A673 (cell line): ENCODE results near the gene MYLK3. TPM values are rescaled to one million over a fixed set of nuclear protein-coding genes. Genes with fewer than 3 reads are reported as not detected.

Experiments used
- BruUV-seq: library from RNA; stranded (reverse); fragments of 400-500 nt; replicated peaks from 2 replicates; lab custom pipeline; 2021; lab: Mats Ljungman, UMichigan
- CTCF ChIA-PET: fragments of 300-600 bp; sonication (Branson Sonifier 250); formaldehyde crosslinking; loops from one replicate; lab custom pipeline; 2022; ENCODE audit warnings: antibody characterized with exemption; lab: Charles Lee
- POLR2A ChIA-PET: fragments of 300-600 bp; sonication (Branson Sonifier 250); formaldehyde crosslinking; loops from one replicate; lab custom pipeline; 2022; ENCODE audit warnings: antibody characterized with exemption; ENCODE audit not compliant: low non-redundant PET; lab: Charles Lee
- DNase-seq: peaks from one replicate; pipeline ENCODE4 v3.0.0-alpha.2; 2015; ENCODE audit warnings: low spot score
- H3K27ac ChIP-seq: fragments of 200-600 bp; sonication (generic); 2 replicates; pipeline ENCODE4 v1.5.1; 2016; ENCODE audit warnings: mixed run types, low read depth, mild to moderate bottlenecking, mixed read lengths, antibody characterized with exemption, low read length; ENCODE audit not compliant: poor library complexity, severe bottlenecking
- H3K27me3 ChIP-seq: fragments of 200-600 bp; sonication (generic); replicated peaks from 2 replicates; pipeline ENCODE4 v1.6.1; 2017; ENCODE audit warnings: mixed run types, low read depth, mild to moderate bottlenecking, mixed read lengths, antibody characterized with exemption, low read length; ENCODE audit not compliant: insufficient read depth, poor library complexity
- H3K36me3 ChIP-seq: fragments of 200-600 bp; sonication (generic); 2 replicates; pipeline ENCODE4 v1.6.1; 2016; ENCODE audit warnings: mixed run types, mild to moderate bottlenecking, mixed read lengths, antibody characterized with exemption, low read length; ENCODE audit not compliant: insufficient read depth, poor library complexity, severe bottlenecking
- H3K4me1 ChIP-seq: fragments of 200-600 bp; sonication (generic); 2 replicates; pipeline ENCODE4 v1.6.1; 2017; ENCODE audit warnings: mixed run types, mild to moderate bottlenecking, mixed read lengths, antibody characterized with exemption, low read length; ENCODE audit not compliant: insufficient read depth, poor library complexity, severe bottlenecking
- H3K4me3 ChIP-seq: fragments of 200-600 bp; sonication (generic); 2 replicates; pipeline ENCODE4 v1.5.1; 2016; ENCODE audit warnings: low read depth, mixed run types, mild to moderate bottlenecking, mixed read lengths, low read length; ENCODE audit not compliant: poor library complexity, severe bottlenecking
- H3K9me3 ChIP-seq: fragments of 200-600 bp; sonication (generic); 2 replicates; pipeline ENCODE4 v1.6.1; 2016; ENCODE audit warnings: mixed run types, low read depth, mild to moderate bottlenecking, mixed read lengths, antibody characterized with exemption, low read length; ENCODE audit not compliant: poor library complexity, severe bottlenecking
- CTCF ChIP-seq: fragments of 300-800, 200-600 bp; sonication (generic); conservative IDR thresholded peaks from 2 replicates; pipeline ENCODE4 v1.5.1; 2017; ENCODE audit warnings: low read depth, mild to moderate bottlenecking, antibody characterized with exemption, low read length, moderate library complexity, mixed read lengths
- EZH2 ChIP-seq: fragments of 200-600 bp; sonication (generic); IDR thresholded peaks from 2 replicates; pipeline ENCODE4 v1.6.1; 2017; ENCODE audit warnings: borderline replicate concordance, low read depth, mild to moderate bottlenecking, mixed read lengths, antibody characterized with exemption, low read length; ENCODE audit not compliant: poor library complexity, severe bottlenecking
- intact Hi-C: fragments of 100-400 bp; cut with micrococcal nuclease; formaldehyde crosslinking; loops from one replicate; pipeline ENCODE4 v1.10.0; 2022; ENCODE audit not compliant: unreplicated experiment
- total RNA-seq: library from RNA; stranded (reverse); gene quantifications from 2 replicates; pipeline ENCODE4 v1.2.3, GENCODE V29; 2021

MYLK3 gene
- total RNA-seq, 1 experiment from 2014 or later = 0.77 TPM

GRCh38 chr16:46783800-46784199 is 35.7 kb upstream of the MYLK3 start:
- H3K4me3 ChIP-seq = no peak overlapping the region
- CTCF ChIA-PET = interaction anchor here (0.6 kb wide), 1 partner anchor 18 kb away, joined by 3 read pairs; no protein-coding TSS in a partner anchor
- H3K4me1 ChIP-seq = no peaks in the 10 kb centered on the region
- intact Hi-C loops = no loop called here
- POLR2A ChIA-PET = no interaction called here
- BruUV-seq = no TSS peak
- H3K27me3 ChIP-seq = no peaks in the 10 kb centered on the region
- H3K27ac ChIP-seq = no peak overlapping the region
- DNase-seq = no peak
- H3K9me3 ChIP-seq = no peaks in the 10 kb centered on the region
- no peaks in the 10 kb centered on the region for H3K36me3 ChIP-seq
- TF ChIP-seq EZH2 (no peak), CTCF (no peak)

GRCh38 chr16:46782320-46782719 is 34.2 kb upstream of the MYLK3 start:
- CTCF ChIA-PET = no interaction called here
- POLR2A ChIA-PET = no interaction called here
- no peaks in the 10 kb centered on the region for H3K9me3 ChIP-seq
- no peak overlapping the region for H3K4me3 ChIP-seq
- intact Hi-C loops = no loop called here
- H3K27me3 ChIP-seq = no peaks in the 10 kb centered on the region
- no peak overlapping the region for H3K27ac ChIP-seq
- H3K4me1 ChIP-seq = no peaks in the 10 kb centered on the region
- H3K36me3 ChIP-seq = no peaks in the 10 kb centered on the region
- no peak for DNase-seq
- no TSS peak for BruUV-seq
- TF ChIP-seq EZH2 (no peak), CTCF (no peak)

GRCh38 chr16:46777804-46778203 is 29.7 kb upstream of the MYLK3 start:
- Histone ChIP-seq H3K4me1 (no peaks in the 10 kb centered on the region), H3K36me3 (no peaks in the 10 kb centered on the region), H3K27me3 (no peaks in the 10 kb centered on the region), H3K27ac (no peak overlapping the region), H3K9me3 (no peaks in the 10 kb centered on the region), H3K4me3 (no peak overlapping the region)
- intact Hi-C loops = no loop called here
- BruUV-seq = no TSS peak
- no peak for DNase-seq
- ChIA-PET POLR2A (interaction anchor here (0.6 kb wide), 1 partner anchor 25 kb away, joined by 6 read pairs; no protein-coding TSS in a partner anchor), CTCF (no interaction called here)
- TF ChIP-seq EZH2 (no peak), CTCF (no peak)
